ENCODE data around the gene VASH1.

DNA sequence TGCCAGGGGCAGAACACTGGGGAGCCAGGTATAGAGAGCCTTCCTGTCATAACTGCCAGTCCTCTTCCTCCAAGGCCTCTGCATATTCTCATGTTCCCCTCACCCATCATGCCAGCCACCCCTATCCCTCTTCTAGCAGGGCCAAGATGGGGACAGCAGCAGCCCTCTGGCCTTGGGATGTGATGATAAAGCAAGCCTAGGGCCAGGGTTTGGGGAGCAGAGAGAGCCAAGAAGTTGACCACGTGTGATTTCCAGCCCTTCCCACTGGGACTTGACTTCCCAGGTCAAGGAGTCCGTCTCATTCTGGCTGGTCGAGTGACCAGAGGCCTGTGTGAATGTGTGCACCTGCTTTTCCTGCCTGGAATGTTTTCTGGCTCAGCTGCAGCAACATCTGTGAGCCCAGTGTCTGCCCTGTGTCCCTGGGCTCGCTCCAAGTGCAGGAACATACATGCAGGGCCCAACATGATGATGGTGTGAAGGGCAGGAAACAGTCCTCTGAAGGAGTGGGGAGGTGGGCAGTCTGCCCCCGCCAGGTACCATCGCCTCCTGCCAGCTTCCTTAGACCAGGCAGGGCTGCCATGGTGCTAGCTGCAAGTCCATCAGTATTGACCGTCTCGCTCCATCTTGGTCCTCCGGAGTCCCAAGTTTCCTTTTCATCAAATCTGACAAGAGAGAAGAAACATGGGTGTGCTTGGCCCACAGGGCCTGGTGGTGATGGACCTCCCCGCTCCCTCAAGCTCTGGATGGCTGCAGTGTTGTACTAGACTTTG is 21.0 kb downstream of the VASH1 start:
- TF ChIP-seq POLR2AphosphoS5 (IDR thresholded peaks at IDR 0.05): no peak
- no peak for TF ChIP-seq POLR2A (IDR thresholded peaks at IDR 0.05)
